Esophagus muscularis mucosa (tissue), 4 donors: ENCODE data around the gene KREMEN2. TPM values are rescaled to one million over a fixed set of nuclear protein-coding genes. Genes with fewer than 3 reads are reported as not detected.

Source experiments
- DNase-seq: peaks from one replicate; pipeline ENCODE4 v3.0.0-alpha.2; 2017; ENCODE audit errors: extremely low spot score
- H3K27ac ChIP-seq, 4 donors: fragments of 200-600 bp; sonication (generic); replicated peaks in 1 of 4; 1 replicate in 3 of 4; 2 replicates in 1 of 4; pipeline ENCODE4 v1.5.1; 2016 to 2019; ENCODE audit warnings: mild to moderate bottlenecking in 1 of 4
- H3K27me3 ChIP-seq, 4 donors: fragments of 200-600 bp; sonication (generic); one replicate each; pipeline versions ENCODE4 v1.5.1 to v1.6.0; 2016 to 2019
- H3K36me3 ChIP-seq, 4 donors: fragments of 200-600 bp; sonication (generic); one replicate each; pipeline ENCODE4 v1.5.1; 2016 to 2019
- H3K4me1 ChIP-seq, 4 donors: fragments of 200-600 bp; sonication (generic); one replicate each; pipeline ENCODE4 v1.5.1; 2016 to 2019
- H3K4me3 ChIP-seq, 4 donors: fragments of 200-600 bp; sonication (generic); 1 replicate in 2 of 4; 2 replicates in 2 of 4; pipeline ENCODE4 v1.5.1; 2016 to 2019; ENCODE audit warnings: mild to moderate bottlenecking in 4 of 4, moderate library complexity in 1 of 4
- H3K9me3 ChIP-seq, 4 donors: fragments of 200-600 bp; sonication (generic); 1 replicate in 3 of 4; 2 replicates in 1 of 4; pipeline ENCODE4 v1.5.1; 2016 to 2019
- EP300 ChIP-seq: sonication (generic); formaldehyde crosslinking; IDR thresholded peaks from one replicate; pipeline ENCODE4 v1.6.1; 2017; ENCODE audit warnings: antibody characterized with exemption
- POLR2A ChIP-seq: fragments of 450-650 bp; IDR thresholded peaks from one replicate; pipeline ENCODE4 v1.6.1; 2017; ENCODE audit warnings: antibody characterized with exemption, moderate library complexity, mild to moderate bottlenecking, low read depth
- POLR2AphosphoS5 ChIP-seq, 2 donors: sonication (generic); formaldehyde crosslinking; IDR thresholded peaks; one replicate each; pipeline ENCODE4 v1.6.1; 2017; ENCODE audit warnings: antibody characterized with exemption in 2 of 2
- WGBS: methylation state at CpG from one replicate; pipeline ENCODE4 v1.1.5; 2018; 5-methylcytosine and 5-hydroxymethylcytosine counted together
- intact Hi-C: fragments of 100-400 bp; cut with DNase I; formaldehyde crosslinking; loops from one replicate; pipeline ENCODE4 v1.15.1; 2023
- total RNA-seq, 4 donors: library from RNA; depleted of rRNA; stranded (reverse); fragments of >200 nt; gene quantifications; one replicate each; pipeline versions ENCODE4 v1.1.0 to v1.2.1, GENCODE V29; 2016
- TF ChIP-seq, protein P1 (sequence below), 3 experiments: fragments of 200-600 bp in 2 of 3; fragments of 450-650 bp in 1 of 3; sonication (generic) in 2 of 3; IDR thresholded peaks; one replicate each; pipeline ENCODE4 v1.5.1; 2017 to 2019; ENCODE audit warnings: antibody characterized with exemption in 3 of 3, mild to moderate bottlenecking in 2 of 3, moderate library complexity in 1 of 3

Gene KREMEN2, protein sequence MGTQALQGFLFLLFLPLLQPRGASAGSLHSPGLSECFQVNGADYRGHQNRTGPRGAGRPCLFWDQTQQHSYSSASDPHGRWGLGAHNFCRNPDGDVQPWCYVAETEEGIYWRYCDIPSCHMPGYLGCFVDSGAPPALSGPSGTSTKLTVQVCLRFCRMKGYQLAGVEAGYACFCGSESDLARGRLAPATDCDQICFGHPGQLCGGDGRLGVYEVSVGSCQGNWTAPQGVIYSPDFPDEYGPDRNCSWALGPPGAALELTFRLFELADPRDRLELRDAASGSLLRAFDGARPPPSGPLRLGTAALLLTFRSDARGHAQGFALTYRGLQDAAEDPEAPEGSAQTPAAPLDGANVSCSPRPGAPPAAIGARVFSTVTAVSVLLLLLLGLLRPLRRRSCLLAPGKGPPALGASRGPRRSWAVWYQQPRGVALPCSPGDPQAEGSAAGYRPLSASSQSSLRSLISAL
- under 1 TPM in 1 of 4 donors, not detected in 3; 0.13 TPM for total RNA-seq

GRCh38 chr16:2963723-2964474, at the start of gene KREMEN2:
Gene KREMEN2, plus strand, starts transcription at chr16:2964275. Its CDS starts 246 bp downstream, at chr16:2964521.
- Histone ChIP-seq H3K4me3 (peak within 1 kb of the TSS; percentile 34 to 50 (median 36)), H3K27me3 (peaks cover 34 to 100% (median 75%) of the 10 kb centered on the region in 4 donors), H3K27ac (no peak within 1 kb of the TSS), H3K36me3 (no peaks in the 10 kb centered on the region), H3K9me3 (no peaks in the 10 kb centered on the region), H3K4me1 (peaks cover 45 to 64% (median 60%) of the 10 kb centered on the region in 4 donors)
- intact Hi-C loops, result no loop called here
- DNase-seq, result no peak
- 2% methylated on average over 28 of the region's 60 CpGs for WGBS
- TF ChIP-seq, protein P1, sequence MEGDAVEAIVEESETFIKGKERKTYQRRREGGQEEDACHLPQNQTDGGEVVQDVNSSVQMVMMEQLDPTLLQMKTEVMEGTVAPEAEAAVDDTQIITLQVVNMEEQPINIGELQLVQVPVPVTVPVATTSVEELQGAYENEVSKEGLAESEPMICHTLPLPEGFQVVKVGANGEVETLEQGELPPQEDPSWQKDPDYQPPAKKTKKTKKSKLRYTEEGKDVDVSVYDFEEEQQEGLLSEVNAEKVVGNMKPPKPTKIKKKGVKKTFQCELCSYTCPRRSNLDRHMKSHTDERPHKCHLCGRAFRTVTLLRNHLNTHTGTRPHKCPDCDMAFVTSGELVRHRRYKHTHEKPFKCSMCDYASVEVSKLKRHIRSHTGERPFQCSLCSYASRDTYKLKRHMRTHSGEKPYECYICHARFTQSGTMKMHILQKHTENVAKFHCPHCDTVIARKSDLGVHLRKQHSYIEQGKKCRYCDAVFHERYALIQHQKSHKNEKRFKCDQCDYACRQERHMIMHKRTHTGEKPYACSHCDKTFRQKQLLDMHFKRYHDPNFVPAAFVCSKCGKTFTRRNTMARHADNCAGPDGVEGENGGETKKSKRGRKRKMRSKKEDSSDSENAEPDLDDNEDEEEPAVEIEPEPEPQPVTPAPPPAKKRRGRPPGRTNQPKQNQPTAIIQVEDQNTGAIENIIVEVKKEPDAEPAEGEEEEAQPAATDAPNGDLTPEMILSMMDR (IDR thresholded peaks at IDR 0.05), result no peak
- TF ChIP-seq EP300 (no peak), POLR2AphosphoS5 (IDR thresholded peaks at IDR 0.05) (no peak), POLR2A (no peak)

GRCh38 chr16:2915196-2915929, 48.7 kb upstream of the KREMEN2 start:
- intact Hi-C loops, result no loop called here
- no peak overlapping the region for H3K27ac ChIP-seq
- no peak for DNase-seq
- TF ChIP-seq EP300 (no peak), POLR2AphosphoS5 (IDR thresholded peaks at IDR 0.05) (no peak), POLR2A (no peak)
- TF ChIP-seq, protein P1 (IDR thresholded peaks at IDR 0.05), result no peak
- peaks cover 5 to 51% (median 37%) of the 10 kb centered on the region in 4 donors for H3K36me3 ChIP-seq
- 83% methylated on average over 13 of the region's 13 CpGs for WGBS
- H3K4me1 ChIP-seq, result peaks cover 16 to 40% (median 36%) of the 10 kb centered on the region in 4 donors
- H3K27me3 ChIP-seq, result no peaks in the 10 kb centered on the region
- no peaks in the 10 kb centered on the region for H3K9me3 ChIP-seq
- H3K4me3 ChIP-seq, result no peak overlapping the region

- TF ChIP-seq POLR2A, result no peak
- TF ChIP-seq, protein P1 (IDR thresholded peaks at IDR 0.05), result peak; percentile 98
- TF ChIP-seq EP300, result no peak
- peak; percentile 31 to 55 for TF ChIP-seq POLR2AphosphoS5 (IDR thresholded peaks at IDR 0.05)
- Histone ChIP-seq H3K4me3 (peak overlapping the region in 1 of 4 donors; percentile 7), H3K27ac (peak overlapping the region; percentile 71 to 76 (median 74))
Observed at GRCh38 chr16:2919511-2920255, 44.4 kb upstream of the KREMEN2 start.

DNA sequence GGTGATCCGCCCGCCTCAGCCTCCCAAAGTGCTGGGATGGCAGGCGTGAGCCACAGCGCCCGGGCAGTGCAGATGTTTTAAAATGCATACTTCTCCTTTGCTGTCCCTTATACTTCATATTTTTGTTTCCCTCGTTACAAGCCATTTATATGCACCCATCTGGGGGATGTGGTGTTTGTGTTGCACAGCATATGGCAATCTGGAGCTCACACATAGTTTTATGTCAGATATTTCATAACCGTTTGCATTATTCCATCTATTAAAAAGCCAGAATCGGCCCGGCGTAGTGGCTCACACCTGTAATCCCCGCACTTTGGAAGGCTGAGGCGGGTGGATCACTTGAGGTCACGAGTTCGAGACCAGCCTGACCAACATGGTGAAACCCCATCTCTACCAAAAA, 40.6 kb upstream of the KREMEN2 start:
- H3K4me3 ChIP-seq, result no peak overlapping the region
- no peaks in the 10 kb centered on the region for H3K27me3 ChIP-seq
- H3K36me3 ChIP-seq, result peaks cover 13 to 42% (median 30%) of the 10 kb centered on the region in 4 donors
- peaks cover 11 to 32% (median 24%) of the 10 kb centered on the region in 4 donors for H3K4me1 ChIP-seq
- H3K27ac ChIP-seq, result no peak overlapping the region
- no peak for DNase-seq
- H3K9me3 ChIP-seq, result no peaks in the 10 kb centered on the region
- intact Hi-C loops, result loop anchor here (10.0 kb wide), 1 partner anchor 149 kb away; the partner anchor contains the start of gene ELOB
- 94% methylated on average over 14 of the region's 14 CpGs for WGBS
- no peak for TF ChIP-seq POLR2AphosphoS5 (IDR thresholded peaks at IDR 0.05)
- TF ChIP-seq EP300, result no peak
- TF ChIP-seq, protein P1 (IDR thresholded peaks at IDR 0.05), result no peak
- no peak for TF ChIP-seq POLR2A

More at GRCh38 chr16:2919511-2920255, 44.4 kb upstream of the KREMEN2 start:
- DNase-seq, result peak; percentile 94
- Histone ChIP-seq H3K9me3 (no peaks in the 10 kb centered on the region), H3K27me3 (no peaks in the 10 kb centered on the region), H3K36me3 (peaks cover 18 to 70% (median 53%) of the 10 kb centered on the region in 4 donors), H3K4me1 (peaks cover 7 to 16% (median 14%) of the 10 kb centered on the region in 4 donors)
- WGBS, result 9% methylated on average over 13 of the region's 13 CpGs
- intact Hi-C loops, result loop anchor here (2.0 to 10.0 kb wide), 2 partner anchors 45 to 145 kb away; partner anchors contain the start of gene ELOB
